ENCODE results near the gene DUSP22.

DNA sequence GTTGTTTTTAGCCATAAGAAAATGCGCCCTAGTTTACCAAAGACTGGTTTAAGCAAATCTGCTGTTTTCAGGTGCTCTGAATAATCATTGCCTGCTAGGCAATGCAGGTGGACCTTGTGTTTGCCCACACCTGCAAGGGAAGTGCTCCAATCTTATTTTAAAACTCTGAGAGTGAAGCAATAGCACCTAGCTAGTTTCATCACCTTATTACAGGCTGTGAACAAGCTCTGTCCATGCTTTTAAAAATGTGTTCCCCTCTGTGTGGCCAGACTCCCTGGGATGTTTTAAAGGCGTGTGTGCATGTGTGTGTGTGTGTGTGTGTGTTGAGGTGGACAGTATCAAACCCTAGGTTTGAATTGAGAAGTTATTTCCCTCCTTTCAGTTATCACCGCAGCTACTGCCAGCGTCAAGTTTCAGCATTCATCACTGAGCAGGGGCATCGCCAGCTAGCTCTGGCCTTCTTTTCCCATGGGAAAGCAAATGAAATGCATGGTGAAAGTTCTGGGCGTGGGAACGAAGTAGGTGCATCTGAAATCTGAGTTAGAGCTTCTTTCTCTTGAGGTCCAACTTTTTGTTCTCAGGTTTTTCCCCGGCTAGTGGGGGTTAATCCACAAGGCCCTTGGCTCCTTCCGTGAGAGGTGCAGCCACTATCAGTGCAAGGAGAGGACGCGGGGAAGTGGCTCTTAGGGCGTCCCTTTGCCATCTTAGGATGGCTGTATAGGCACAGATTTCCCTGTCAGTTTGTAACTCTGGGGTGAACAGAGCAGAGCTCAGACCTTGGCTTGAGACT, 30.8 kb downstream of the DUSP22 start:
- TF ChIP-seq CTCF (IDR thresholded peaks at IDR 0.05), result no peak
- no peak for TF ChIP-seq EZH2 (IDR thresholded peaks at IDR 0.05)
